GM12878 (cell line): Measurements from ENCODE around the gene PLGRKT. TPM values are rescaled to one million over a fixed set of nuclear protein-coding genes. Genes with fewer than 3 reads are reported as not detected.

ENCODE experiments used
- ATF2 ChIP-seq: IDR thresholded peaks from 2 replicates; pipeline ENCODE4 v1.6.1; 2012; ENCODE audit warnings: low read length, inconsistent platforms
- CBX5 ChIP-seq: sonication (generic); IDR thresholded peaks from 2 replicates; pipeline ENCODE4 v1.6.1; 2016; ENCODE audit warnings: low read depth, moderate library complexity, mild to moderate bottlenecking, inconsistent platforms
- EP300 ChIP-seq, 2 experiments: fragments of 150-350 bp in 1 of 2; IDR thresholded peaks; 2 replicates each; pipeline ENCODE4 v1.6.1; 2011 to 2012; ENCODE audit warnings: low read depth in 2 of 2, low read length in 2 of 2, borderline replicate concordance in 1 of 2, improper control_type of control experiment in 1 of 2, inconsistent platforms in 1 of 2; ENCODE audit not compliant: control insufficient read depth in 1 of 2
- ETV6 ChIP-seq, 2 experiments: fragments of 450-650 bp in 1 of 2; IDR thresholded peaks in 1 of 2; conservative IDR thresholded peaks in 1 of 2; 2 replicates each; pipeline ENCODE4 v1.6.1; 2014; ENCODE audit warnings: antibody characterized with exemption in 1 of 2, borderline replicate concordance in 1 of 2, low read depth in 1 of 2, mild to moderate bottlenecking in 1 of 2, moderate library complexity in 1 of 2
- HDAC6 ChIP-seq: fragments of 200-600 bp; sonication (generic); IDR thresholded peaks from one replicate; pipeline ENCODE4 v1.8.0; 2017; ENCODE audit warnings: antibody characterized with exemption; ENCODE audit not compliant: unreplicated experiment
- KLF5 ChIP-seq: fragments of 450-650 bp; IDR thresholded peaks from 2 replicates; pipeline ENCODE4 v1.6.1; 2014; ENCODE audit warnings: mild to moderate bottlenecking; ENCODE audit not compliant: partially characterized antibody
- MEF2B ChIP-seq: fragments of 450-650 bp; IDR thresholded peaks from 2 replicates; pipeline ENCODE4 v1.6.1; 2018; ENCODE audit warnings: mild to moderate bottlenecking, moderate library complexity; ENCODE audit not compliant: partially characterized antibody, poor library complexity, severe bottlenecking
- MTA2 ChIP-seq: fragments of 450-650 bp; IDR thresholded peaks from 2 replicates; pipeline ENCODE4 v1.6.1; 2016; ENCODE audit warnings: low read depth, mild to moderate bottlenecking, moderate library complexity
- MXI1 ChIP-seq: fragments of 150-350 bp; IDR thresholded peaks from 2 replicates; pipeline ENCODE4 v1.6.1; 2011; ENCODE audit warnings: low read depth, mild to moderate bottlenecking, inconsistent platforms, low read length, improper control_type of control experiment
- PBX3 ChIP-seq: IDR thresholded peaks from 2 replicates; pipeline ENCODE4 v1.6.1; 2011; ENCODE audit warnings: mild to moderate bottlenecking, low read depth, low read length, moderate library complexity; ENCODE audit not compliant: insufficient replicate concordance
- RAD21 ChIP-seq: IDR thresholded peaks from 2 replicates; pipeline ENCODE4 v1.6.1; 2011; ENCODE audit warnings: mild to moderate bottlenecking, low read depth, low read length, moderate library complexity; ENCODE audit not compliant: insufficient read depth
- RAD51 ChIP-seq: fragments of 450-650 bp; IDR thresholded peaks from 2 replicates; pipeline ENCODE4 v1.6.1; 2016; ENCODE audit warnings: moderate library complexity, mild to moderate bottlenecking, inconsistent platforms
- SPI1 ChIP-seq: IDR thresholded peaks from 2 replicates; pipeline ENCODE4 v1.6.1; 2011; ENCODE audit warnings: low read depth, mild to moderate bottlenecking, low read length, moderate library complexity, borderline replicate concordance; ENCODE audit not compliant: insufficient read depth
- SRF ChIP-seq, 2 experiments: IDR thresholded peaks; 2 replicates each; pipeline ENCODE4 v1.6.1; 2011; ENCODE audit warnings: low read depth in 2 of 2, low read length in 2 of 2, mild to moderate bottlenecking in 1 of 2, moderate library complexity in 1 of 2
- USF2 ChIP-seq: IDR thresholded peaks from 2 replicates; pipeline ENCODE4 v1.6.1; 2011; ENCODE audit warnings: low read depth, low read length, improper control_type of control experiment, borderline replicate concordance
- ZBTB11 ChIP-seq: fragments of 450-650 bp; formaldehyde crosslinking; IDR thresholded peaks from 2 replicates; pipeline ENCODE4 v1.5.0; 2022; ENCODE audit warnings: mild to moderate bottlenecking, missing genetic modification characterization
- ZNF274 ChIP-seq: IDR thresholded peaks from one replicate; pipeline ENCODE4 v1.8.0; 2011; ENCODE audit not compliant: insufficient read length, insufficient read depth
- ZNF687 ChIP-seq: fragments of 450-650 bp; IDR thresholded peaks from 2 replicates; pipeline ENCODE4 v1.6.1; 2017; ENCODE audit warnings: mild to moderate bottlenecking, moderate library complexity
- polyA plus RNA-seq, 11 experiments: library from polyadenylated mRNA; depleted of rRNA in 4 of 11; unstranded in 6 of 11; stranded (reverse) in 5 of 11; fragments of >200 nt; fragmentation: Nextera tagmentation in 4 of 11; fragmentation: Illumina TruSeq in 1 of 11; extraction: Ambion mirVana in 4 of 11; extraction: Trizol in 1 of 11; gene quantifications; 1 replicate in 1 of 11; 2 replicates in 10 of 11; pipeline versions ENCODE4 v1.2.1 to v1.2.3, GENCODE V29; 2011 to 2016; ENCODE audit warnings: inconsistent platforms in 2 of 11, missing spikeins in 2 of 11, low read depth in 1 of 11
- total RNA-seq, 4 experiments: library from RNA; depleted of rRNA in 3 of 4; stranded (reverse); fragments of >200 nt in 3 of 4; fragmentation: Illumina TruSeq in 1 of 4; extraction: Trizol in 1 of 4; gene quantifications; 2 replicates each; pipeline versions ENCODE4 v1.2.1 to v1.2.3, GENCODE V29; 2013 to 2021

The PLGRKT gene
- total and polyA plus RNA-seq, 10 of the 15 experiments (the other 5 are each of a cell fraction or from before 2014, with no cell fraction given), result 25.2 to 72.3 (median 38.4) TPM

GRCh38 chr9:5452286-5452609 lies 14.5 kb upstream of the PLGRKT start (continued):
- no peak for TF ChIP-seq ZBTB11 (CRISPR knock-in tag)
- TF ChIP-seq HDAC6, result no peak
- TF ChIP-seq CBX5, result no peak
- no peak for TF ChIP-seq SRF (IDR thresholded peaks at IDR 0.05; ENCODE audit: low read depth in 2 of 2, low read length in 2 of 2)
- TF ChIP-seq ZNF687, result 0 out of 2 replicates have a peak, but pooled peaks have one; percentile 21
- peak; percentile 63; the same call in 1 of the 2 replicates for TF ChIP-seq SPI1
- TF ChIP-seq KLF5, result no peak
- TF ChIP-seq ZNF274, result no peak
- TF ChIP-seq RAD51, result no peak
- no peak for TF ChIP-seq PBX3
- TF ChIP-seq ETV6 (conservative IDR thresholded peaks at IDR 0.05 in 1 of 2, IDR thresholded peaks at IDR 0.05 in 1 of 2; ENCODE audit: borderline replicate concordance in 1 of 2, low read depth in 1 of 2), result no peak
- peak; percentile 27; the same call in 1 of the 2 replicates for TF ChIP-seq ATF2
- no peak for TF ChIP-seq MEF2B
- no peak; the same call in 1 of the 2 replicates for TF ChIP-seq MTA2
- TF ChIP-seq MXI1, result no peak
- TF ChIP-seq EP300 (IDR thresholded peaks at IDR 0.05; ENCODE audit: borderline replicate concordance in 1 of 2, control insufficient read depth in 1 of 2, low read depth in 2 of 2, low read length in 2 of 2), result no peak
- TF ChIP-seq USF2, result no peak
- no peak for TF ChIP-seq RAD21
